ENCODE results near the gene TMEM222. TPM values are rescaled to one million over a fixed set of nuclear protein-coding genes. Genes with fewer than 3 reads are reported as not detected.
A peak's percentile ranks its signal among the peaks of the same experiment; 100 is the strongest.

TMEM222 gene
- total RNA-seq, 2 donors from 2014 or later = 31.5 to 45.1 TPM

- Histone ChIP-seq H3K27ac (no peak overlapping the region), H3K4me3 (peak overlapping the region; percentile 73), H3K4me1 (ENCODE audit: control insufficient read depth in 1 of 2, low read depth in 2 of 2) (peaks cover 9 to 26% of the 10 kb centered on the region in 2 donors), H3K36me3 (peaks cover 5% of the 10 kb centered on the region), H3K9me3 (no peaks in the 10 kb centered on the region), H3K27me3 (replicated peaks; ENCODE audit: insufficient read depth) (no peaks in the 10 kb centered on the region)
- TF ChIP-seq CTCF (IDR thresholded peaks at IDR 0.05) = no peak
- DNase-seq (ENCODE audit: low spot score) = no peak
- ATAC-seq (ENCODE audit: insufficient number of reproducible peaks, low FRiP score, low read depth) = no peak
Measured at GRCh38 chr1:27348861-27349783, 27.2 kb downstream of the TMEM222 start.

GRCh38 chr1:27349784-27350662 is 28.1 kb downstream of the TMEM222 start:
- TF ChIP-seq CTCF (IDR thresholded peaks at IDR 0.05) = no peak
- no peak overlapping the region for H3K27ac ChIP-seq
- no peak for DNase-seq (ENCODE audit: low spot score)
- ATAC-seq (ENCODE audit: insufficient number of reproducible peaks, low FRiP score, low read depth) = peak; percentile 53
- peaks cover 9 to 26% of the 10 kb centered on the region in 2 donors for H3K4me1 ChIP-seq (ENCODE audit: control insufficient read depth in 1 of 2, low read depth in 2 of 2)
- no peaks in the 10 kb centered on the region for H3K27me3 ChIP-seq (replicated peaks; ENCODE audit: insufficient read depth)
- H3K36me3 ChIP-seq = peaks cover 6% of the 10 kb centered on the region
- peak overlapping the region; percentile 73 for H3K4me3 ChIP-seq
- no peaks in the 10 kb centered on the region for H3K9me3 ChIP-seq

GRCh38 chr1:27350663-27351540 is 28.9 kb downstream of the TMEM222 start:
- peak overlapping the region; percentile 73 for H3K4me3 ChIP-seq
- ATAC-seq (ENCODE audit: insufficient number of reproducible peaks, low FRiP score, low read depth) (no peak), DNase-seq (ENCODE audit: low spot score) (no peak)
- H3K4me1 ChIP-seq (ENCODE audit: control insufficient read depth in 1 of 2, low read depth in 2 of 2) = peaks cover 9 to 26% of the 10 kb centered on the region in 2 donors
- no peak overlapping the region for H3K27ac ChIP-seq
- H3K27me3 ChIP-seq (replicated peaks; ENCODE audit: insufficient read depth) = no peaks in the 10 kb centered on the region
- H3K9me3 ChIP-seq = no peaks in the 10 kb centered on the region
- no peak for TF ChIP-seq CTCF (IDR thresholded peaks at IDR 0.05)
- peaks cover 15% of the 10 kb centered on the region for H3K36me3 ChIP-seq

GRCh38 chr1:27351541-27352107 is 29.7 kb downstream of the TMEM222 start:
- Histone ChIP-seq H3K36me3 (peaks cover 22% of the 10 kb centered on the region), H3K4me1 (ENCODE audit: control insufficient read depth in 1 of 2, low read depth in 2 of 2) (peaks cover 9 to 26% of the 10 kb centered on the region in 2 donors), H3K27ac (no peak overlapping the region), H3K4me3 (peak overlapping the region; percentile 73), H3K9me3 (no peaks in the 10 kb centered on the region), H3K27me3 (replicated peaks; ENCODE audit: insufficient read depth) (no peaks in the 10 kb centered on the region)
- DNase-seq (ENCODE audit: low spot score) = no peak
- no peak for ATAC-seq (ENCODE audit: insufficient number of reproducible peaks, low FRiP score, low read depth)
- no peak for TF ChIP-seq CTCF (IDR thresholded peaks at IDR 0.05)

Data from thoracic aorta (tissue), 2 donors.